HG02678 (cell line): ENCODE measurements around the gene KCNB1.

Source experiments
- ATAC-seq: cut with Tn5 transposase; IDR thresholded peaks from one replicate; pipeline ENCODE4 v1.9.1; 2021; ENCODE audit warnings: mild to moderate bottlenecking, moderate library complexity; ENCODE audit not compliant: unreplicated experiment

KCNB1 gene

DNA sequence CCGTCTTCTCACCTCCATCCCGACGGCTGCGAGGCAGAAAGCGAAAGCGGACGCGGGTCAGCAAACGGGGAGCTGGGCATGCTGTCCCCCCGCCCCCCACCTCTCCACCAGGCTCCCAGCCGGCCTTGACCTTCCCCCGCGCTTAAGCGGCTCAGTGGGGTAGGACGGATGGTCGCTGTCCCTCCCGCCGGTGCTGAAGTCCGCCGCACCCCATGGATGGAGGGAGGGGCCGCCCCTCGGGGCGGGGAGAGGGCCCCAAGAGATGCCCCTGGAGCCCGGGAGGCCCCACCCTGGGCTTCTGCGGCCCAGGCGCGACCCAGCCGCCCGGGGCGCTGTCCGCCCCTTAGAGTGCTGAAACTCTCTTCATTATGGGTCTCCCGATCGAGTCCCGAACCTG is at the start of gene KCNB1:
TSS of gene KCNB1 (minus strand) at position 48 of the 397 bp plus-strand sequence. CDS start 188 bp downstream, outside the sequence.
- no peak for ATAC-seq

DNA sequence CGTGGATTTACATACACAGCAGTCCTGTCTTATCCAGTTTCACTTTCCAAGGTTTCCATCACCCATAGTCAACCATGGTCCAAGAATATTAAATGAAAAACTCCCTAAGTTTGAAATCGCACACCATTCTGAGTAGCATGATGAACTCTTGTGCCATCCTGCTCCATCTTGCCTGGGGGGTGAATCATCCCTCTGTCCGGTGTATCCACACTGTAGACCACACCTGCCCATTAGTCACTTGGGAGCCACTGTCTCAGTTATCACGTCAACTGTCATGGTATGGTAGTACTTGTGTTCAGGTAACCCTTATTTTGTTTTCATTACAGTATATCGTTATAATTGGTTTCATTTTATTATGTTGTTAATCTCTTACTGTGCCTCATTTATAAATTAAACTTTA is 47.0 kb upstream of the KCNB1 start:
- no peak for ATAC-seq

DNA sequence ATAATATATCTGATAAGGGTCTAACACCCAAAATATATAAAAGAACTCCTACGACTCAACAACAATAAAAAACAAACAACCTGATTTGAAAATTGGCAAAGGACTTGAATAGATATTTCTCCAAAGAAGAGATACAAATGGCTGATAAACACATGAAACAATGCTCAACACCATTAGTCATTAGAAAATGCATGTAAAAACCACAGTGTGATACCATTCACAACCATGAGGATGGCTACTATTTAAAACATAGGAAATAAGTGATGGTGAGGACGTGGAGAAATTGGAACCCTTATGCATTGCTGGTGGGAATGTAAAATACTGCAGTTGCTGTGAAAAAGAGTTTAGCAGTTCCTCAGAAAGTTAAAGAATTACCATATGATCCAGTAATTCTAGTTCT is 44.1 kb upstream of the KCNB1 start:
- no peak for ATAC-seq

DNA sequence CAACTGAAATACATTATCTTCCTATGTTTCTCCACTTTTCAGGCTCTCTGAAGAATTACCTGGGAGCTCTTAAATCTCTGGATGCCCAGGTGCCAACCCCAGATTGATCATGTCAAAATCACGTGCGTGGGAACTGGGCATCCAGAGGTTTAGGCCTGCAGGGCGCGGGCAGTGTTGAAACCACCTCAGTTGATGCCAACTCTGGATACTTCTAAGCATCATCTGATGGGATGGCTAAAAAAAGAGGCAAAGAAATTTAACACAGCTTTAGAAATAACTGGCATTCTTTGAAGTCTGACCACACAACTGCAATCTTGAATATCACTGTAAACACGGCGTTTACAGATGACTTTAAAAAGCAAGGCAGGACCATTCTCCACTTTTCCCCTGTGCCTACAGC is 43.6 kb upstream of the KCNB1 start:
- no peak for ATAC-seq

GRCh38 chr20:49523767-49524360 is 41.4 kb upstream of the KCNB1 start:
- ATAC-seq, result no peak

DNA sequence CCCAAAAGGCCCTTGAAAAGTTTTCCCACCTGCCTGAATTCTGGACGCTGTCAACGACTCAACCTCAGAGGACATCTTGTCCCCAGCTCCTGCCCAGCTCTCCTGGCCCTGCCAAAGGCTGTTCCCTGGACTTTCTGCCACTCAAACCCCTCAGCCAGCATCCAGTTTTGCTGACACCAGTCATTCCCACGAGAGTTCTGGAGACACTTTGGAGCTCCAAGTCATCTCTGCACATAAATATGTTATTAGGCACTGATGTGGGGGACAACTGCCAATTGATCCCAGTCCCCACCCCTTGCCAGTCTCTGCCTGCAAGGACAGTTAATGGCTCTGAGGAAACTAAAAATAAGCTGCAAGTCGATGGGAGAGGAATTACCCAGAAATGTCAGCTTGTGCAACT is 38.9 kb upstream of the KCNB1 start:
- ATAC-seq, result no peak

DNA sequence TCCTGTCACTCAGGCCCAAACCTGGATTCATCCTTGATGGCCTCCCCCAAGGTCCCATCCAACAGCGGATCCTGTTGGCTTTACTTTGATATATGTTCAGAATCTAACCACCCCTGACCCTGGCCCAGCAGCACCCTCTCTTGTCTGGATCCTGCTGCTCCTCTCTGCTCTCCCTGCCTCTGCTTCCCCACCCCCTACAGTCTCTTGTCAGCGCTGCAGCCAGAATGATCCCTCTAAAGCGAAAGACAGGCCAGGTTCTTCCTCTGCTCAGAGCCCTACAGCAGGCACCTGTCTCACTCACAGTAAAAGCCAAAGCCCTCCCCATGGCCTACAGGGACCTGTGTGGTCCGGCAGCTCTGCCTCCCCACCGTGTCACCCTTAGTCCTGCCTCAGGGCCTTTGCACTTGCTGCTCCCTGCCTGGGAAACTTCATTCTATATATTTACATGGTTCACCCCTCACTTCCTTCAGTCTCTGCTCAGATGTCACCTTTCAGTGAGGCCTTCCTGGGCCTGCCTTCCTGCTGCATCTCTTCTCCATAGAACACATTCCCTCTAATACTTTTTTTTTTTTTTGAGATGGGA is 37.4 kb upstream of the KCNB1 start:
- no peak for ATAC-seq

GRCh38 chr20:49519212-49519712 is 36.8 kb upstream of the KCNB1 start:
- ATAC-seq, result no peak

DNA sequence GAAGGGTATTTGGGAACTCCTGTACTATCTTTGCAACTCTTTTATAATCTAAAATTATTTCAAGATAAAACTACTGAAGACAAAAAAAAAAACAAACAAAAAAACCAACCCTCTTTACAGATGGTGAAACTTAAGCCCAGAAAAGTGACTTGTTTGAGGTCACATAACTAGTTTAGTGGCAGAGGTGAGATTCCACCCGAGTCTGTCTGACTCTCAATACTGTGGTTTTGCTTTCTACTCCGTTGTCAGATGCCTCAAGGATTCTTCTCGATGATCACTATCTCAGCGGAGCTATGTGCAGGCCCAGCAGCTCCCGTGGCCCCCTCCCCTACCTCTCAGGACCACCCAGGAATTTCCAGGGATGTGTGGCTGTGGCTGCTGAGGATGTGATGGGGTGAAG is 36.1 kb upstream of the KCNB1 start:
- ATAC-seq, result no peak

GRCh38 chr20:49517805-49518100 is 35.3 kb upstream of the KCNB1 start:
- ATAC-seq, result no peak

DNA sequence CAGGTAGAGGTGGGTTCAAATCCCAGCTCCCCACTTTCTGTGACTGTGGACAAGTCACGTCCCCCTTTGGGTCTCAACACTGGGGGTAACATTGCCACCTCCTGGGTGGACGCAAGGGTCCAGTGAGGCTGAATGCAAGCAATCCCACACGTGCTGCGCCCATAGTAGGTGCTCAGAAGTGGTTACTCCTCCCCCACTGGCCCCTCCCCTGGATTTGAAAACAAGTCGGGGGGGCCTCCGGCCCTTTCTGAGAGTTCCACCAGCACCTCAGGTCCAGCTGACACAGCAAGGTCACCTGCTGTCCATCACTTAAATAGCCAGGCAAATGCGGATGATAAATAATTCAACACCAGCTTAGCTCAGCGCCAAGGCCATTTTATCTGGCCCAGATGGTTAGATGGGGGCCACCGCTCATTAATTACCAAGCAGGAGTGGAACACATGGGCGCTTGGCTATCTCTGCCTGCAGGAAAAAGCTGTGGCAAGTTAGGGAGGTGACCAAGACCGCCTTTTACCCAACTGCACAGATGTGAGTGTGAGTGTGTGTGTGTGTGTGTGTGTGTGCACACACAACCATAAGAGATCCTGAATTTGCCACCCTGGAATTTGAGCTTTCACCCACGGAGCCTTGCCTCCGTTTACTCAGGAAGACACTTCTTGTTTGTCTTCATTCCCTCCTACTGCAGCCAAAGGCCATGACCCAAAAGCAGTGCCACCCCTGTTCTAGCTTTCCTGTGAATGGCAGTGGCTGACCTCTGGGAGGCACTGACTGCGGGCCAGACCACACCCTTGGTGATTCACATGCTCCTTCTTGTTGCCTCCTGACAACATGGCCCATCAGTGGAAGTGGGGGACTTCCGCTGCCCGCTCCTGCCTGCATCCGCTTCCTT is 34.7 kb upstream of the KCNB1 start:
- no peak for ATAC-seq

DNA sequence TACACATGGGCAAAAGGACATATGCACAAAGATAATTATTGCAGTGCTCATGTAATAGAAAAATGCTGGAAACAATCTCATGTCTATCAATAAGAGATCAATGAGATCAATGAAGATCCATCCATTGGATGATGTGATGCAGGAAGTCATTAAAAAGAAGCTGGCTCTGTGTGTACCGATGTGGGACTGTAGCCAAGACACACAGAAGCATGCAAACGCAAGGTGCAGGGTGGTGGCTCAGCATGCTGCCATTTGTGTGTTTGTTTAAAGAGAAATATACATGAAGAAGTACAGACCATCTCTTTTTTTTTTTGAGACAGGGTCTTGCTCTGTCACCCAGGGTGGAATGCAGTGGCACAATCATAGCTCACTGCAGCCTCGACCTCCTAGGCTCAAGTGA is 33.1 kb upstream of the KCNB1 start:
- no peak for ATAC-seq

- ATAC-seq, result no peak
Observed at GRCh38 chr20:49513517-49513916, 31.0 kb upstream of the KCNB1 start.

DNA sequence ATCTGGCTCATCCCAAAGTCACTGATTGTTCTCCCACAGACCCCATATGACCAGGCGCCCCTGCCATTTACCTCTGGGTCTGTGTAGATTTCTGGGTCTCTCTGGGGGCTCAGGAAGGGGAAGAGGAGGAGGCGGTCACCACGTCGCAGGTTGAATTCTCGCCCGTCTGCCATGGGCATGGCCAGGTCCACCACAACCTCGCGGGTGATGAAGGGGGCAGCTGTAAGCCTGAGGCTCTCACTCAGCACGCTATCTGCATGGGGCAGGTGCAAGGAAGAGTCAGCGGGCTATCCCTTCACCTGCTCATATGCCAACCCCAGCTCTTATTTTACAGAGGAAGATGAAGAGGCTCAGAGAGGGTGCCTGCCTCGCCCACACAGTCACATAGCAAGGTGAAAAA is 30.5 kb upstream of the KCNB1 start:
- ATAC-seq, result no peak

DNA sequence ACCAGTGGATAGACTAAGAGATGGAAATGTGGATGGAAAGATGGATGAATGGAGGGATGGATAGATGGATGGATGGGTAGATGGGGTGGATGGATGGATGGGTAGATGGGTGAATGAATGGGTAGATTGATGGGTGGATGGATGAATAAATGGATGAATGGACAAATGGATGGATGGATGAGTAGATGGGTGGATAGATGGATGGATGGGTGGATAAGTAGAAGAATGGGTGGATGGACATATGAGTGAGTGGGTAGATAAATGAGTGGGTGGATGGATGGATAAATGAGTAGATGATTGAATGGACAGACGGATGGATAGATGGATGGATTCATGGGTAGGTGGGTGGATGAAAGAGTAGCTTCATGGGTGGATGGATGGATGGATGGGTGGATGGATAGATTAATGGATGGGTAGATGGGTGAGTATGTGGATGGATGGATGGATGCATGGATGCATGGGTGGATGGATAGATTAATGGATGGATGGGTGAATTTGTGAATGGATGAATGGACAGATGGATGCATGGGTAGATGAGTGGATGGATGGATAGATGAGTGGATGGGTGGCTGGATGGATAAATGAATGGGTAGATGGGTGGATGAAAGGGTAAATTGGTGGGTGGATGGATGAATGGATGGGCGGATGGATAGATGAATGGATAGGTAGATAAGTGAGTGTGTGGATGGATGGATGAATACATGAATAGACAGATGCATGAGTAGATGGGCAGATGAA is 29.5 kb upstream of the KCNB1 start:
- no peak for ATAC-seq

GRCh38 chr20:49510562-49511122 is 28.2 kb upstream of the KCNB1 start:
- no peak for ATAC-seq

GRCh38 chr20:49508435-49509199 is 26.1 kb upstream of the KCNB1 start:
- no peak for ATAC-seq

GRCh38 chr20:49507741-49508434 is 25.4 kb upstream of the KCNB1 start:
- no peak for ATAC-seq

DNA sequence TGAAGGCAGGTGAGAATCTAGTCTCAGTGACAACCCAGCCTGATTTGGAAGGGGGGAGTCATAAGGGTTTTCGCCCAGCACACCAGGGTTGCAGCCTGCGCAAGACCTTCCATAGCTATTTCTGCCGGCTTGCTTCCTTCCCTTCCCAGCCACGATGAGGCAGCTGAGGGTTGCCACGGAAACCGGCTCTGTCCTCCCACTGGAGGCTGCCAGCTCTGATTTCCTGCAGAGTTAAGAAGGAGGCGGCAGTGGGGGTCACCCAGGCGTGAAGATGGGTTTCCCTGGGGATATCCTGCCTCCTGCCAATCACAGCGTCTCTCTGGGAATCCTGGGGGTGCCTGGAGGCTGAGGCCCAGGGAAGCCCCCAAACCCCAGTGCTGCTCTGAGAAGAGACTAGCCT is 23.1 kb upstream of the KCNB1 start:
- no peak for ATAC-seq

- ATAC-seq, result no peak
Observed at GRCh38 chr20:49503176-49503575, 20.7 kb upstream of the KCNB1 start.
